Measurements from ENCODE around the gene SMIM44. TPM values are rescaled to one million over a fixed set of nuclear protein-coding genes. Genes with fewer than 3 reads are reported as not detected.

Gene SMIM44
- total RNA-seq, 1 experiment from 2014 or later, result not detected

DNA sequence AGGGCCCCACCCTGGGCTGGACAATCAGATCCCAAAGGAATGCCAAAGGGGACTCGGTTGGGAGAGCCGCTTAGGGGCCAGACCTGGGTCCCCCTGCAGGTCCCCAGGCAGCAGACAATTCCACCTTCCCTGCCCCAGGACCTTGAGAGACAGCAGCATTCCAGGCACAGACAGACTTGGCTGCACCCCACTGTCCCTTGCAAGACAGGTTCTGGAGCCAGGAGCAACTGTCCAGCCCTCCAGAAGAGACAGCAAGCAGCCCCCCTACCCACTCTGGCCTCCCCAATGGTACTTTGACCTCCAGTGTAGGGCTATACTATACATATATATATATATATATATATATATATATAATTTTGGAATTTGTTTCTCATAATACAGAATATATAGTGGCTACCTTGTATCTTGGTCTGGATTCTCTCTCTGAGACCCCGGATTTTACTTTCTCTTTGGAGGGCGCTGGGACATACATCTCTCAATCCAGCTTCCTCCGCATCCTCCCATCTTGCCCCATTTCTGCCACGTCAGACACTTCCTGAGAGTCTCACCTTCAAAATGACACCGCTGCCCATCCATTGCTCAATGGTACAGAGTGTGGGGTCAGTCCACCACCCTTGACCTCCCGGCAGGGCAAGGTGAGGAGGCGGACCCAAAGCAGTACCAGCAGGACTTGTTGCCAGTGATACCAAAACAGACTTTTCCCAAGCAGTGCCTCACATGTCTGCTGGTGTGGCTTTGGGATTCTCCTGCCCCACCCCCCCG, 15.6 kb downstream of the SMIM44 start:
- no peaks in the 10 kb centered on the region for H3K4me1 ChIP-seq (ENCODE audit: insufficient read depth, low read length)
- H3K79me2 ChIP-seq (ENCODE audit: insufficient read depth, low read length), result no peaks in the 10 kb centered on the region
- no peak overlapping the region; a peak in 1 of 5 replicates for H3K4me3 Mint-ChIP-seq
- H3K9me3 ChIP-seq (ENCODE audit: control insufficient read depth, low read depth, low read length), result no peaks in the 10 kb centered on the region
- H2BK15ac ChIP-seq (ENCODE audit: low read depth, low read length), result no peak overlapping the region
- no peaks in the 10 kb centered on the region for H3K79me1 ChIP-seq (ENCODE audit: insufficient read depth, low read depth, low read length, poor library complexity, severe bottlenecking)
- no peaks in the 10 kb centered on the region for H4K20me1 ChIP-seq (ENCODE audit: control insufficient read depth, insufficient read depth, insufficient read length)
- H3T11ph ChIP-seq (ENCODE audit: low read length), result no peak overlapping the region
- peaks cover 14% of the 10 kb centered on the region; the same call in 1 of the 2 replicates for H3K27me3 ChIP-seq (ENCODE audit: insufficient read depth, low read length)
- H4K5ac ChIP-seq (ENCODE audit: insufficient read length, low read depth, low read length), result no peak overlapping the region
- H4K91ac ChIP-seq (ENCODE audit: insufficient read length, low read depth, low read length), result no peak overlapping the region
- H2BK5ac ChIP-seq (ENCODE audit: insufficient read length, low read length), result no peak overlapping the region
- no peak overlapping the region for H3K23ac ChIP-seq (ENCODE audit: insufficient read length, low read depth, low read length)
- no peak overlapping the region for H3K18ac ChIP-seq (ENCODE audit: insufficient read length, low read depth, low read length)
- H3K4me1 Mint-ChIP-seq, result peaks cover 6 to 14% of the 10 kb centered on the region in 2 experiments
- peaks cover 0 to 4% (median 0%) of the 10 kb centered on the region in 3 experiments; a peak in 2 of 7 replicates for H3K36me3 Mint-ChIP-seq (ENCODE audit: insufficient read depth in 1 of 3, low read depth in 3 of 3)
- no peak overlapping the region for H2BK20ac ChIP-seq (ENCODE audit: low read depth, low read length, poor library complexity, severe bottlenecking)
- H3K4me2 ChIP-seq (ENCODE audit: insufficient read depth, insufficient read length, low read length), result no peak overlapping the region
- no peaks in the 10 kb centered on the region for H3K23me2 ChIP-seq (ENCODE audit: insufficient read length, low read depth, low read length, poor library complexity, severe bottlenecking)
- no peak overlapping the region for H3K27ac Mint-ChIP-seq
- no peak for TF ChIP-seq CTCF (conservative IDR thresholded peaks at IDR 0.05)
- H3K9ac ChIP-seq (ENCODE audit: extremely low read depth, insufficient read length, low read length), result no peak overlapping the region
- peaks cover 11 to 17% of the 10 kb centered on the region in 2 experiments for H3K9me3 Mint-ChIP-seq
- H3K4ac ChIP-seq (ENCODE audit: low read depth, low read length), result no peak overlapping the region
- H3K27ac ChIP-seq (ENCODE audit: insufficient read length, low read depth, low read length), result no peak overlapping the region
- no peak overlapping the region for H2BK12ac ChIP-seq (ENCODE audit: insufficient read length, low read depth, low read length)
- no peak for DNase-seq
- no peak overlapping the region for H2AK5ac ChIP-seq (ENCODE audit: insufficient read length, low read length)
- no CpG with 5 or more reads among the region's 10 CpGs for WGBS (ENCODE audit: extremely low coverage, insufficient read length, low lambda C conversion rate)
- no peak overlapping the region for H2AFZ ChIP-seq (ENCODE audit: low read length)
- H3K14ac ChIP-seq (ENCODE audit: insufficient read depth, low read length), result no peak overlapping the region
- H4K8ac ChIP-seq (replicated peaks; ENCODE audit: insufficient read length, low read depth, low read length), result no peak overlapping the region
- H3K27me3 Mint-ChIP-seq (ENCODE audit: low read depth), result peaks cover 84% of the 10 kb centered on the region
- no peak overlapping the region for H2BK120ac ChIP-seq (ENCODE audit: low read depth, low read length, poor library complexity, severe bottlenecking)
- H3K56ac ChIP-seq (ENCODE audit: insufficient read length, low read depth, low read length), result no peak overlapping the region
